ENCODE data around the gene CCT2.

DNA sequence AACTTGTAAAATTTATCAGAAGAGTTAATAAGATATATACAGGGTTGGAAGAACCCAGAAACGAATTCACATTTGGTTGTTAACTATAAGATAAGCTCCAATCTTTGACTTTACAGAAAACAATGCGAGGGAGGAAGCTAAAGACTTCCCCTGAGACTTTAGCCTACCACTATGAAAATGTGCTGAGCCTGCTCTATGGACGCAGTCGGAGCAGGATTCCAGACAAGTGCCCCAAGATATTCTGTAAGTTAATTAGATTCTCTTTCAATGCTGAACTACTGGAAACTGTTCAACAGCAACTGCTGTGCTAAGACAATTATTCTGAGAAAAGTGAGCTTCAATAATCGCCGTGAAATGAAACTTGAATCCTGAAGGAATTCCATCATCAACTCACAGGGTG lies 33.8 kb downstream of the CCT2 start:
- TF ChIP-seq, protein P1, sequence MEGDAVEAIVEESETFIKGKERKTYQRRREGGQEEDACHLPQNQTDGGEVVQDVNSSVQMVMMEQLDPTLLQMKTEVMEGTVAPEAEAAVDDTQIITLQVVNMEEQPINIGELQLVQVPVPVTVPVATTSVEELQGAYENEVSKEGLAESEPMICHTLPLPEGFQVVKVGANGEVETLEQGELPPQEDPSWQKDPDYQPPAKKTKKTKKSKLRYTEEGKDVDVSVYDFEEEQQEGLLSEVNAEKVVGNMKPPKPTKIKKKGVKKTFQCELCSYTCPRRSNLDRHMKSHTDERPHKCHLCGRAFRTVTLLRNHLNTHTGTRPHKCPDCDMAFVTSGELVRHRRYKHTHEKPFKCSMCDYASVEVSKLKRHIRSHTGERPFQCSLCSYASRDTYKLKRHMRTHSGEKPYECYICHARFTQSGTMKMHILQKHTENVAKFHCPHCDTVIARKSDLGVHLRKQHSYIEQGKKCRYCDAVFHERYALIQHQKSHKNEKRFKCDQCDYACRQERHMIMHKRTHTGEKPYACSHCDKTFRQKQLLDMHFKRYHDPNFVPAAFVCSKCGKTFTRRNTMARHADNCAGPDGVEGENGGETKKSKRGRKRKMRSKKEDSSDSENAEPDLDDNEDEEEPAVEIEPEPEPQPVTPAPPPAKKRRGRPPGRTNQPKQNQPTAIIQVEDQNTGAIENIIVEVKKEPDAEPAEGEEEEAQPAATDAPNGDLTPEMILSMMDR (IDR thresholded peaks at IDR 0.05; ENCODE audit: insufficient read depth, low read depth, low read length), result no peak
- no peak for TF ChIP-seq EZH2 (IDR thresholded peaks at IDR 0.05; ENCODE audit: insufficient read depth, low read length)

Measured in astrocyte (in vitro differentiated cells and primary cell).